B cell (primary cell): ENCODE results near the gene NACC1. TPM values are rescaled to one million over a fixed set of nuclear protein-coding genes. Genes with fewer than 3 reads are reported as not detected.

Experiments used
- ATAC-seq: fragments of 200-7000 bp; cut with Tn5 transposase; one replicate; pipeline ENCODE4 v1.10.0; 2021; ENCODE audit warnings: low read depth, mild to moderate bottlenecking, moderate number of reproducible peaks, moderate library complexity
- CTCF ChIA-PET: fragments of 350-600 bp; sonication (Branson Sonifier 250); formaldehyde crosslinking; loops from one replicate; lab custom pipeline; 2021; ENCODE audit warnings: antibody characterized with exemption, inconsistent platforms; lab: Charles Lee
- POLR2A ChIA-PET: fragments of 350-600 bp; sonication (Branson Sonifier 250); formaldehyde crosslinking; loops from one replicate; lab custom pipeline; 2021; ENCODE audit warnings: antibody characterized with exemption; lab: Charles Lee
- DNase-seq: peaks from one replicate; pipeline ENCODE4 v3.0.0; 2013
- H2AFZ ChIP-seq: 2 replicates; pipeline ENCODE4 v1.6.1; 2012; ENCODE audit warnings: mild to moderate bottlenecking, low read depth, low read length; ENCODE audit not compliant: insufficient read depth, poor library complexity, severe bottlenecking
- H3K27ac ChIP-seq, 2 donors: 1 replicate in 1 of 2; 2 replicates in 1 of 2; pipeline ENCODE4 v1.5.1; 2012 to 2013; ENCODE audit warnings: low read length in 2 of 2, mild to moderate bottlenecking in 2 of 2, moderate library complexity in 1 of 2
- H3K27me3 ChIP-seq, 4 experiments: fragments of 200-600 bp in 1 of 4; sonication (generic) in 1 of 4; replicated peaks in 1 of 4; 1 replicate in 2 of 4; 2 replicates in 2 of 4; pipeline versions ENCODE4 v1.6.1 to v1.7.0; 2013 to 2016; ENCODE audit warnings: low read length in 3 of 4, mild to moderate bottlenecking in 2 of 4, mixed read lengths in 1 of 4, moderate library complexity in 1 of 4; ENCODE audit not compliant: insufficient read depth in 4 of 4, control insufficient read depth in 3 of 4; ENCODE audit errors: control extremely low read depth in 1 of 4
- H3K36me3 ChIP-seq, 2 experiments: replicated peaks in 1 of 2; 1 replicate in 1 of 2; 2 replicates in 1 of 2; pipeline versions ENCODE4 v1.6.1 to v1.7.1; 2013; ENCODE audit warnings: low read length in 1 of 2; ENCODE audit not compliant: insufficient read depth in 2 of 2, control insufficient read depth in 1 of 2; ENCODE audit errors: control extremely low read depth in 1 of 2, extremely low read depth in 1 of 2
- H3K4me1 ChIP-seq, 2 donors: fragments of 200-600 bp in 1 of 2; sonication (generic) in 1 of 2; 1 replicate in 1 of 2; 2 replicates in 1 of 2; pipeline versions ENCODE4 v1.5.1 to v1.6.1; 2013 to 2017; ENCODE audit warnings: low read length in 2 of 2; ENCODE audit not compliant: control insufficient read depth in 2 of 2, insufficient read depth in 2 of 2
- H3K4me2 ChIP-seq: replicated peaks from 2 replicates; pipeline ENCODE3; 2012; ENCODE audit warnings: mild to moderate bottlenecking, low read depth, low read length; ENCODE audit not compliant: poor library complexity, severe bottlenecking
- H3K4me3 ChIP-seq, 5 experiments: fragments of 200-600 bp in 1 of 5; sonication (generic) in 1 of 5; 1 replicate in 3 of 5; 2 replicates in 2 of 5; pipeline versions ENCODE4 v1.5.1 to v1.7.0; 2011 to 2016; ENCODE audit warnings: low read length in 4 of 5, mild to moderate bottlenecking in 4 of 5, low read depth in 2 of 5, control low read depth in 1 of 5, moderate library complexity in 1 of 5; ENCODE audit not compliant: insufficient read depth in 1 of 5; ENCODE audit errors: control extremely low read depth in 1 of 5, extremely low read depth in 1 of 5
- H3K79me2 ChIP-seq: fragments of 200-600 bp; sonication (generic); one replicate; pipeline ENCODE4 v1.6.0; 2016; ENCODE audit warnings: low read length; ENCODE audit not compliant: control insufficient read depth, insufficient read depth
- H3K9ac ChIP-seq: fragments of 200-600 bp; sonication (generic); 2 replicates; pipeline ENCODE4 v1.6.1; 2017; ENCODE audit warnings: mild to moderate bottlenecking, low read length, moderate library complexity
- H3K9me3 ChIP-seq, 3 donors: one replicate each; pipeline versions ENCODE4 v1.6.1 to v1.7.1; 2013; ENCODE audit warnings: low read length in 2 of 3; ENCODE audit not compliant: control insufficient read depth in 2 of 3, insufficient read depth in 1 of 3; ENCODE audit errors: control extremely low read depth in 1 of 3
- H4K20me1 ChIP-seq: 2 replicates; pipeline ENCODE4 v1.6.0; 2012; ENCODE audit warnings: mild to moderate bottlenecking, low read length; ENCODE audit not compliant: insufficient read depth, control insufficient read depth, poor library complexity, severe bottlenecking
- H3K27ac Mint-ChIP-seq: one replicate; pipeline ENCODE4 v1.8.0; 2021; ENCODE audit warnings: mixed read lengths
- H3K27me3 Mint-ChIP-seq: one replicate; pipeline ENCODE4 v1.8.0; 2021; ENCODE audit warnings: mixed read lengths
- H3K4me1 Mint-ChIP-seq: one replicate; pipeline ENCODE4 v1.8.0; 2021; ENCODE audit warnings: mixed read lengths
- H3K4me3 Mint-ChIP-seq: one replicate; pipeline ENCODE4 v1.8.0; 2021; ENCODE audit warnings: mixed read lengths
- H3K9me3 Mint-ChIP-seq: one replicate; pipeline ENCODE4 v1.8.0; 2022; ENCODE audit warnings: mixed read lengths; ENCODE audit not compliant: insufficient read depth
- CTCF ChIP-seq: fragments of 200-600 bp; IDR thresholded peaks from one replicate; pipeline ENCODE4 v1.8.0; 2022; ENCODE audit warnings: antibody characterized with exemption, mild to moderate bottlenecking
- EZH2 ChIP-seq: IDR thresholded peaks from 2 replicates; pipeline ENCODE4 v1.6.1; 2012; ENCODE audit warnings: borderline replicate concordance, low read depth, mild to moderate bottlenecking, moderate library complexity, low read length; ENCODE audit not compliant: insufficient read depth, poor library complexity, severe bottlenecking
- WGBS: methylation state at CpG from one replicate; pipeline ENCODE4 v1.1.5; 2013; ENCODE audit warnings: missing lambda C conversion rate; ENCODE audit not compliant: insufficient coverage; 5-methylcytosine and 5-hydroxymethylcytosine counted together
- intact Hi-C: fragments of 100-400 bp; cut with micrococcal nuclease; formaldehyde crosslinking; loops from one replicate; pipeline ENCODE4 v1.10.0; 2022
- polyA plus RNA-seq: library from polyadenylated mRNA; depleted of rRNA; stranded (reverse); fragments of >200 nt; gene quantifications from 2 replicates; pipeline ENCODE4 v1.2.3, GENCODE V29; 2012
- total RNA-seq, 2 donors: library from RNA; stranded (reverse); fragments of 120-200 nt in 1 of 2; gene quantifications; 1 replicate in 1 of 2; 2 replicates in 1 of 2; pipeline versions ENCODE4 v1.2.3 to v1.2.4, GENCODE V29; 2013 to 2022

NACC1 gene
- total and polyA plus RNA-seq, 2 donors (not counting 1 experiment from before 2014, with no cell fraction given), result 25.9 to 27.5 TPM

GRCh38 chr19:13153569-13154240, 35.6 kb downstream of the NACC1 start:
- Mint-ChIP-seq H3K4me3 (peak overlapping the region; percentile 92), H3K27ac (peak overlapping the region; percentile 100), H3K9me3 (no peaks in the 10 kb centered on the region), H3K4me1 (peaks cover 51% of the 10 kb centered on the region), H3K27me3 (no peaks in the 10 kb centered on the region)
- ChIA-PET CTCF (interaction anchor here (1.2 to 5.4 kb wide), 12 partner anchors 8 to 108 kb away, joined by 3 to 106 read pairs (median 10); partner anchors contain the start of gene LYL1), POLR2A (interaction anchor here (0.6 to 4.6 kb wide), 21 partner anchors 10 to 109 kb away, joined by 3 to 116 read pairs (median 20); partner anchors contain the start of genes LYL1 and NACC1)
- DNase-seq, result no peak
- Histone ChIP-seq H3K9me3 (no peaks in the 10 kb centered on the region), H3K4me3 (peak overlapping the region; percentile 82 to 100 (median 98)), H3K4me2 (peak overlapping the region; percentile 95), H3K27me3 (no peaks in the 10 kb centered on the region), H3K36me3 (peaks cover 0 to 9% of the 10 kb centered on the region in 2 experiments), H2AFZ (no peak overlapping the region), H3K27ac (peak overlapping the region; percentile 94 to 96), H3K4me1 (peaks cover 34 to 59% of the 10 kb centered on the region in 2 donors), H3K79me2 (peaks cover 70% of the 10 kb centered on the region), H4K20me1 (peaks cover 26% of the 10 kb centered on the region), H3K9ac (peak overlapping the region; percentile 97)
- intact Hi-C loops, result loop anchor here (2.0 to 5.0 kb wide), 2 partner anchors 124 to 693 kb away; no protein-coding TSS in a partner anchor
- ATAC-seq, result no peak
- WGBS, result under 1% methylated on average over 69 of the region's 69 CpGs
- TF ChIP-seq EZH2 (no peak), CTCF (no peak)
